SK-N-SH treated with all-trans-retinoic acid at 6 μM for 48 hours (cell line): Measurements from ENCODE around the gene HTR2A.

Source experiments
- ATAC-seq: fragments of 200-7000 bp; cut with Tn5 transposase; 3 replicates; pipeline ENCODE4 v1.9.1; 2020; ENCODE audit warnings: mild to moderate bottlenecking, moderate library complexity
- ARNTL ChIP-seq: fragments of 450-650 bp; formaldehyde crosslinking; IDR thresholded peaks from 2 replicates; pipeline ENCODE4 v1.5.0; 2020; ENCODE audit warnings: low read depth, mild to moderate bottlenecking, moderate library complexity, borderline replicate concordance
- BACH2 ChIP-seq: fragments of 250-450 bp; sonication (Bioruptor Pico); IDR thresholded peaks from 2 replicates; pipeline ENCODE4 v1.9.0; 2021; ENCODE audit warnings: mild to moderate bottlenecking, borderline replicate concordance
- CREB5 ChIP-seq: fragments of 250-450 bp; sonication (Bioruptor Pico); IDR thresholded peaks from 2 replicates; pipeline ENCODE4 v1.5.1; 2020; ENCODE audit warnings: low read depth, mild to moderate bottlenecking, moderate library complexity
- CSDC2 ChIP-seq: fragments of 250-450 bp; sonication (Bioruptor Pico); IDR thresholded peaks from 2 replicates; pipeline ENCODE4 v1.5.0; 2020; ENCODE audit warnings: mild to moderate bottlenecking, moderate library complexity
- CSRNP3 ChIP-seq: fragments of 250-450 bp; sonication (Bioruptor Pico); IDR thresholded peaks from 2 replicates; pipeline ENCODE4 v1.5.1; 2021; ENCODE audit warnings: mild to moderate bottlenecking, moderate library complexity
- ESRRG ChIP-seq: fragments of 250-450 bp; sonication (Bioruptor Pico); IDR thresholded peaks from 2 replicates; pipeline ENCODE4 v1.6.1; 2021; ENCODE audit warnings: mild to moderate bottlenecking
- GLIS3 ChIP-seq: fragments of 250-450 bp; sonication (Bioruptor Pico); IDR thresholded peaks from 2 replicates; pipeline ENCODE4 v1.5.0; 2020; ENCODE audit warnings: mild to moderate bottlenecking, moderate library complexity
- ISL1 ChIP-seq: fragments of 250-450 bp; sonication (Bioruptor Pico); IDR thresholded peaks from 2 replicates; pipeline ENCODE4 v2.1.2; 2022; ENCODE audit warnings: mild to moderate bottlenecking, moderate library complexity
- OSR1 ChIP-seq: fragments of 250-450 bp; sonication (Bioruptor Pico); IDR thresholded peaks from 2 replicates; pipeline ENCODE4 v1.8.0; 2022; ENCODE audit warnings: moderate library complexity, mild to moderate bottlenecking, inconsistent platforms
- PATZ1 ChIP-seq: fragments of 250-450 bp; sonication (Bioruptor Pico); IDR thresholded peaks from 2 replicates; pipeline ENCODE4 v1.8.0; 2020; ENCODE audit warnings: mild to moderate bottlenecking, moderate library complexity, borderline replicate concordance
- POU6F1 ChIP-seq: fragments of 250-450 bp; sonication (Bioruptor Pico); IDR thresholded peaks from 2 replicates; pipeline ENCODE4 v1.8.0; 2021; ENCODE audit warnings: low read depth, mild to moderate bottlenecking, moderate library complexity, borderline replicate concordance
- PPARA ChIP-seq: fragments of 250-450 bp; sonication (Bioruptor Pico); IDR thresholded peaks from 2 replicates; pipeline ENCODE4 v1.5.0; 2020; ENCODE audit warnings: mild to moderate bottlenecking, borderline replicate concordance
- RARB ChIP-seq: fragments of 250-450 bp; sonication (Bioruptor Pico); IDR thresholded peaks from 2 replicates; pipeline ENCODE4 v1.8.0; 2021; ENCODE audit warnings: mild to moderate bottlenecking, moderate library complexity
- SNAI2 ChIP-seq: fragments of 250-450 bp; sonication (Bioruptor Pico); IDR thresholded peaks from 2 replicates; pipeline ENCODE4 v1.5.0; 2020; ENCODE audit warnings: mild to moderate bottlenecking, moderate library complexity
- TCF4 ChIP-seq: fragments of 250-450 bp; sonication (Bioruptor Pico); IDR thresholded peaks from 2 replicates; pipeline ENCODE4 v1.8.0; 2021; ENCODE audit warnings: mild to moderate bottlenecking, moderate library complexity, borderline replicate concordance
- TOX ChIP-seq: fragments of 250-450 bp; sonication (Bioruptor Pico); IDR thresholded peaks from 2 replicates; pipeline ENCODE4 v1.8.0; 2021; ENCODE audit warnings: mild to moderate bottlenecking, moderate library complexity, borderline replicate concordance
- ZC3H10 ChIP-seq: fragments of 250-450 bp; sonication (Bioruptor Pico); IDR thresholded peaks from 2 replicates; pipeline ENCODE4 v1.5.1; 2021; ENCODE audit warnings: mild to moderate bottlenecking, moderate library complexity
- ZFP3 ChIP-seq: fragments of 250-450 bp; sonication (Bioruptor Pico); IDR thresholded peaks from 2 replicates; pipeline ENCODE4 v1.5.0; 2020; ENCODE audit warnings: mild to moderate bottlenecking, moderate library complexity
- ZFP30 ChIP-seq: fragments of 450-650 bp; formaldehyde crosslinking; IDR thresholded peaks from 2 replicates; pipeline ENCODE4 v1.5.0; 2022; ENCODE audit warnings: mild to moderate bottlenecking, moderate library complexity
- ZNF565 ChIP-seq: fragments of 450-650 bp; formaldehyde crosslinking; conservative IDR thresholded peaks from 2 replicates; pipeline ENCODE4 v1.5.0; 2020; ENCODE audit warnings: low read depth, mild to moderate bottlenecking, moderate library complexity
- ZNF70 ChIP-seq: fragments of 450-650 bp; formaldehyde crosslinking; IDR thresholded peaks from 2 replicates; pipeline ENCODE4 v1.5.0; 2020; ENCODE audit warnings: mild to moderate bottlenecking, moderate library complexity
- ZNF8 ChIP-seq: fragments of 450-650 bp; formaldehyde crosslinking; IDR thresholded peaks from 2 replicates; pipeline ENCODE4 v1.5.0; 2020; ENCODE audit warnings: mild to moderate bottlenecking, moderate library complexity

HTR2A gene

GRCh38 chr13:46914341-46914740, 17.5 kb upstream of the HTR2A start:
- TF ChIP-seq CREB5 (CRISPR knock-in tag) (no peak), PATZ1 (no peak), ZC3H10 (no peak), ZNF8 (CRISPR knock-in tag) (no peak), ARNTL (no peak), CSRNP3 (CRISPR knock-in tag) (no peak), ZFP30 (no peak), ZNF565 (CRISPR knock-in tag) (no peak), ZNF70 (CRISPR knock-in tag) (no peak), TOX (CRISPR knock-in tag) (no peak), BACH2 (CRISPR knock-in tag) (no peak), POU6F1 (CRISPR knock-in tag) (no peak), ISL1 (CRISPR knock-in tag) (no peak), CSDC2 (CRISPR knock-in tag) (no peak), SNAI2 (CRISPR knock-in tag) (no peak), TCF4 (CRISPR knock-in tag) (no peak), RARB (no peak)
- peak; percentile 89 for ATAC-seq

- ATAC-seq = peak; percentile 74
- TF ChIP-seq ISL1 (CRISPR knock-in tag) (peak; percentile 62), ZC3H10 (0 out of 2 replicates have a peak, but pooled peaks have one; percentile 18), CREB5 (CRISPR knock-in tag) (no peak)
Measured at GRCh38 chr13:46913757-46914156, 16.9 kb upstream of the HTR2A start.

- TF ChIP-seq OSR1 (CRISPR knock-in tag) (no peak), GLIS3 (CRISPR knock-in tag) (no peak), CSDC2 (CRISPR knock-in tag) (no peak), ARNTL (no peak), ZFP3 (no peak), POU6F1 (CRISPR knock-in tag) (no peak), SNAI2 (CRISPR knock-in tag) (no peak)
- ATAC-seq = peak; percentile 50
Measured at GRCh38 chr13:46909042-46909441, 12.2 kb upstream of the HTR2A start.

GRCh38 chr13:46908501-46908900, 11.6 kb upstream of the HTR2A start:
- ATAC-seq = peak; percentile 61
- TF ChIP-seq CREB5 (CRISPR knock-in tag) (no peak), ISL1 (CRISPR knock-in tag) (no peak), ESRRG (CRISPR knock-in tag) (no peak), PPARA (no peak), ZFP3 (no peak), ZNF70 (CRISPR knock-in tag) (no peak)
